Activated CD8-positive, alpha-beta T cell treated with anti-CD3 and anti-CD28 coated beads, Interleukin-2, amount 10 ng/mL, durations not matched to agents 7 days and 5 days (primary cell): ENCODE measurements around the gene WASHC4. TPM values are rescaled to one million over a fixed set of nuclear protein-coding genes. Genes with fewer than 3 reads are reported as not detected.
"Not testable (repeated sequence)": the region's sequence is repeated elsewhere in the genome, so short reads cannot be mapped to it uniquely, and the experiment has no call there.

Experiments used
- ATAC-seq: fragments of 150-1000 bp; cut with Tn5 transposase; one replicate; pipeline ENCODE4 v1.10.0; 2021; ENCODE audit warnings: moderate library complexity
- CTCF ChIA-PET: fragments of 350-600 bp; sonication (Branson Sonifier 250); formaldehyde crosslinking; loops from one replicate; lab custom pipeline; 2021; ENCODE audit warnings: antibody characterized with exemption; lab: Charles Lee
- POLR2A ChIA-PET: fragments of 350-600 bp; sonication (Branson Sonifier 250); formaldehyde crosslinking; loops from one replicate; lab custom pipeline; 2021; ENCODE audit warnings: antibody characterized with exemption; lab: Charles Lee
- DNase-seq: peaks from one replicate; pipeline ENCODE4 v3.0.0-alpha.2; 2020
- H3K27ac Mint-ChIP-seq: one replicate; pipeline ENCODE4 v1.8.0; 2021; ENCODE audit warnings: mild to moderate bottlenecking, mixed read lengths
- H3K27me3 Mint-ChIP-seq: one replicate; pipeline ENCODE4 v1.8.0; 2021; ENCODE audit warnings: low read depth, mixed read lengths
- H3K36me3 Mint-ChIP-seq: one replicate; pipeline ENCODE4 v1.8.0; 2021; ENCODE audit warnings: low read depth, mixed read lengths
- H3K4me1 Mint-ChIP-seq: one replicate; pipeline ENCODE4 v1.8.0; 2021; ENCODE audit warnings: low read depth, mixed read lengths
- H3K4me3 Mint-ChIP-seq: one replicate; pipeline ENCODE4 v1.8.0; 2021; ENCODE audit warnings: mild to moderate bottlenecking, mixed read lengths
- H3K9me3 Mint-ChIP-seq: one replicate; pipeline ENCODE4 v1.8.0; 2022; ENCODE audit warnings: mixed read lengths; ENCODE audit not compliant: insufficient read depth
- total RNA-seq, 2 experiments: library from RNA; stranded (reverse); gene quantifications; one replicate each; pipeline ENCODE4 v1.2.3, GENCODE V29; 2021

Gene WASHC4
- total RNA-seq, 2 experiments from 2014 or later, result 39.2 to 42.8 TPM

- ATAC-seq (no peak), DNase-seq (no peak)
- ChIA-PET CTCF (no interaction called here), POLR2A (interaction anchor here (0.7 kb wide), 1 partner anchor 36 kb away, joined by 3 read pairs; no protein-coding TSS in a partner anchor)
- no peaks in the 10 kb centered on the region for H3K9me3 Mint-ChIP-seq
- peaks cover 39% of the 10 kb centered on the region for H3K36me3 Mint-ChIP-seq
- H3K27ac Mint-ChIP-seq, result no peak overlapping the region
- H3K27me3 Mint-ChIP-seq, result no peaks in the 10 kb centered on the region
- H3K4me1 Mint-ChIP-seq, result peaks cover 4% of the 10 kb centered on the region
- no peak overlapping the region for H3K4me3 Mint-ChIP-seq
Measured at GRCh38 chr12:105171691-105172436, 64.3 kb downstream of the WASHC4 start.

DNA sequence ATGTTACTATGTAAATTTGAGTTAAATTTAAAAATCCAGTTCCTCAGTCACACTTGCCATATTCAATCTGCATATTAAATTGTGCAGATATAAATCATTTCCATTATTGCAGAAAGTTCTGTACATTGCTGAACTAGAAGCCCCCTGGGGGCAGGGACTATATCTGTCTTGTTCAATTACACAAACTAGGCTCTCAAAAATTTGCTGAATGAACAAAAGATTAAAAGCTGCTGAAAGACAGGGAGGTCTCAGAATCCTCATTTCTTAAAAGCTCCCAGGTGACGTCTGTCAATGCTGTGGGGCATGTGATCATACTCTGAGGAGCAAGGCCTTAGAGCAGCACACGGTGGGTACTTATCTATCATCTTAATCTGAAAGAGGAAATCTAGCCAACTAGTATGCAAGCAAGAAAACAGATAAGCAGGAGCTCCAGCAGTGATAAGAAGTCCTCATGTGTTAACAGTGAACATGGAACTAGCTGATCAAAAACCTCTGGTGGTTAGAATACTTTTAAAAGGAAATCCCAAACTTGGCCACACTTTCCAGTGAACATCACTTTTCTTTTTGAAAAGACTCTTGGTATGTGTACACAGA lies 68.0 kb downstream of the WASHC4 start:
- no peak overlapping the region for H3K27ac Mint-ChIP-seq

GRCh38 chr12:105177208-105177607 lies 69.7 kb downstream of the WASHC4 start:
- Mint-ChIP-seq H3K27ac (no peak overlapping the region), H3K36me3 (peaks cover 61% of the 10 kb centered on the region)
- no peak for DNase-seq

More for the DNA sequence above, 68.0 kb downstream of the WASHC4 start:
- Mint-ChIP-seq H3K27me3 (no peaks in the 10 kb centered on the region), H3K9me3 (no peaks in the 10 kb centered on the region), H3K4me1 (peaks cover 4% of the 10 kb centered on the region), H3K36me3 (peaks cover 47% of the 10 kb centered on the region), H3K4me3 (no peak overlapping the region)
- no peak for ATAC-seq
- DNase-seq, result no peak
- POLR2A ChIA-PET, result no interaction called here
- CTCF ChIA-PET, result interaction anchor here (0.8 to 1.2 kb wide), 3 partner anchors 11 to 16 kb away, joined by 3 read pairs; no protein-coding TSS in a partner anchor

DNA sequence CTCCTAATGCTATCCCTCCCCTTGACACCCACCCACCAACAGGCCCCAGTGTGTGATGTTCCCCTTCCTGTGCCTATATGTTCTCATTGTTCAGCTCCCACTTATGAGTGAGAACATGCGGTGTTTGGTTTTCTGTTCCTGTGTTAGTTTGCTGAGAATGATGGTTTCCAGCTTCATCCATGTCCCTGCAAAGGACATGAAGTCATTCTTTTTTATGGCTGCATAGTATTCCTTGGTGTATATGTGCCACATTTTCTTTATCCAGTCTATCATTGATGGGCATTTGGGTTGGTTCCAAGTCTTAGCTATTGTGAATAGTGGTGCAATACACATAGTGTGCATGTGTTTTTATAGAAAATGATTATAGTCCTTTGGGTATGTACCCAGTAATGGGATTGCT lies 71.6 kb downstream of the WASHC4 start:
- H3K4me3 Mint-ChIP-seq, ATAC-seq, H3K4me1 Mint-ChIP-seq, H3K27me3 Mint-ChIP-seq, POLR2A ChIA-PET, DNase-seq, CTCF ChIA-PET, H3K27ac Mint-ChIP-seq, H3K9me3 Mint-ChIP-seq: not testable (repeated sequence)
- peaks cover 77% of the 10 kb centered on the region for H3K36me3 Mint-ChIP-seq

More at GRCh38 chr12:105177208-105177607, 69.7 kb downstream of the WASHC4 start:
- Mint-ChIP-seq H3K9me3 (no peaks in the 10 kb centered on the region), H3K4me3 (no peak overlapping the region), H3K4me1 (peaks cover 4% of the 10 kb centered on the region), H3K27me3 (no peaks in the 10 kb centered on the region)
- CTCF ChIA-PET, result no interaction called here
- ATAC-seq, result no peak
- POLR2A ChIA-PET, result no interaction called here

DNA sequence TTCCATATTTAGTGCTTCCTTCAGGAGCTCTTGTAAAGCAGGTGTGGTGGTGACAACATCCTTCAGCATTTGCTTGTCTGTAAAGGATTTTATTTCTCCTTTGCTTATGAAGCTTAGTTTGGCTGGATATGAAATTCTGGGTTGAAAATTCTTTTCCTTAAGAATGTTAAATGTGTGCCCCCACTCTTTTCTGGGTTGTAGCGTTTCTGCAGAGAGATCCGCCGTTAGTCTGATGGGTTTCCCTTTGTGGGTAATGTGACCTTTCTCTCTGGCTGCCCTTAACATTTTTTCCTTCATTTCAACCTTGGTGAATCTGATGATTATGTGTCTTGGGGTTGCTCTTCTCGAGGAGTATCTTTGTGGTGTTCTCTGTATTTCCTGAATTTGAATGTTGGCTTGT lies 75.9 kb downstream of the WASHC4 start:
- CTCF ChIA-PET, H3K9me3 Mint-ChIP-seq, H3K27me3 Mint-ChIP-seq, H3K27ac Mint-ChIP-seq, POLR2A ChIA-PET, DNase-seq, ATAC-seq, H3K4me1 Mint-ChIP-seq, H3K4me3 Mint-ChIP-seq: not testable (repeated sequence)
- H3K36me3 Mint-ChIP-seq, result peaks cover 82% of the 10 kb centered on the region

DNA sequence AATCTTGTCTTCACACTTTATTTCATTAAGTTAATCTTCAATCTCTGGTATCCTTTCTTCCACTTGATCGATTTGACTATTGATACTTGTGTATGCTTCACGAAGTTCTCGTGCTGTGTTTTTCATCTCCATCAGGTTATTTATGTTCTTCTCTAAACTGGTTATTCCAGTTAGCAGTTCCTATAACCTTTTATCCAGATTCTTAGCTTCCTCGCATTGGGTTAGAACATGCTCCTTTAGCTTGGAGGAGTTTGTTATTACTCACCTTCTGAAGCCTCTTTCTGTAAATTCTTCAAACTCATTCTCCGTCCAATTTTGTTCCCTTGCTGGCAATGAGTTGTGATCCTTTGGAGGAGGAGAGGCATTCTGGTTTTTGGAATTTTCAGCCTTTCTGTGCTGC lies 76.4 kb downstream of the WASHC4 start:
- not testable (repeated sequence) for H3K4me3 Mint-ChIP-seq

DNA sequence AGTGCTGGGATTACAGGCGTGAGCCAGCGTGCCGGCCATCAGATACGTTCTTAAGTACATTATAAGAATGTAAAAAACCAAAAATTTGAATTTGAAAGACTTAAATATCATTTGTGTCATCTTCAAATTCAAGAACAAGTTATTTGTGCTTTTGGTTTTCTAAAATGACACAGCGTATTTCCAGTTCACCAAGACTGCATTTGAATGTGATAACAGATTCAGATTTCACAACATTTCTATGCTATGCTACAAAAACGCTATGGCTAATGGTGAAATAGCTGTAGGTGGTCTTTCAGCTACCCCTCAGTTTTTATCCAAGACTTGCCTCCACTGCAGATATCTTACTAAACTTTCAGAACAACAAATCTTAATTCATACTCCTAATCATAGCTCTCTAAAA lies 81.8 kb downstream of the WASHC4 start:
- no peak overlapping the region for H3K27ac Mint-ChIP-seq

More for the DNA sequence above, 76.4 kb downstream of the WASHC4 start:
- H3K27ac Mint-ChIP-seq, H3K9me3 Mint-ChIP-seq, ATAC-seq, DNase-seq, POLR2A ChIA-PET, CTCF ChIA-PET, H3K27me3 Mint-ChIP-seq, H3K4me1 Mint-ChIP-seq: not testable (repeated sequence)
- H3K36me3 Mint-ChIP-seq, result peaks cover 82% of the 10 kb centered on the region

GRCh38 chr12:105190530-105190929 lies 83.0 kb downstream of the WASHC4 start:
- DNase-seq (no peak), ATAC-seq (no peak)
- Mint-ChIP-seq H3K27ac (peak overlapping the region; percentile 18), H3K27me3 (no peaks in the 10 kb centered on the region), H3K4me3 (no peak overlapping the region), H3K9me3 (no peaks in the 10 kb centered on the region), H3K4me1 (no peaks in the 10 kb centered on the region), H3K36me3 (peaks cover 49% of the 10 kb centered on the region)
- CTCF ChIA-PET, result no interaction called here
- POLR2A ChIA-PET, result no interaction called here

More for the DNA sequence above, 81.8 kb downstream of the WASHC4 start:
- no peaks in the 10 kb centered on the region for H3K4me1 Mint-ChIP-seq
- no peaks in the 10 kb centered on the region for H3K27me3 Mint-ChIP-seq
- H3K36me3 Mint-ChIP-seq, result peaks cover 57% of the 10 kb centered on the region
- ChIA-PET POLR2A (no interaction called here), CTCF (no interaction called here)
- no peak for DNase-seq
- H3K4me3 Mint-ChIP-seq, result no peak overlapping the region
- no peaks in the 10 kb centered on the region for H3K9me3 Mint-ChIP-seq
- ATAC-seq, result no peak

DNA sequence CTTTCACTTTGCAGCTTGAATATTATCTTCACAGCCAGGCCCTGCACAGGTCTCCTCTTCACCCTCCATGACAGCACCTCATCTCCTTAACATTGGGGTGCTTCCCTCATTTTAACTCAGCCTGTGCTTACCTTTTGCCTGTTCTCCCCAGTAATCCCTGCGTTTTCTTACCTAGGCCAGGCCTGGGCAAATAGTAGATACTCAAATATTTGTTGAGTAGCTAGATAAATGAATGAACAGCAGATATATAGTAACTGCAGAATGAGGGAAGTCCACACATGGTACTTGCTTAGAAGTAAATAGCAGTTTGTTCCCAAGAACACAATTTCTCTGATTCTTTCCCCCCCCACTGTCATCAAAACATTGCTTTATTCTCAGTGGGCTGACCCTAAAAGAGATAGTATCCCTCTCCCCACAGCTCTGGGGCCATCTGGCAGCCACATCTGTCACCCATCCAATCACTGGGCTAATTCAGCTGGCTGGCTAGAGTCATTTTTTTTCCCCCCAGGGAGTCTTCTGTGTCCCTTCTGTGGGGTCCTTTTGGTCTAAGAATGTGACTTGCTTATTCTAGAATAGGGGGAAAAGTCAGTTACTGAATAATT lies 85.2 kb downstream of the WASHC4 start:
- ATAC-seq (no peak), DNase-seq (no peak)
- H3K36me3 Mint-ChIP-seq, result peaks cover 49% of the 10 kb centered on the region
- no peaks in the 10 kb centered on the region for H3K9me3 Mint-ChIP-seq
- POLR2A ChIA-PET, result no interaction called here
- CTCF ChIA-PET, result no interaction called here
- no peak overlapping the region for H3K4me3 Mint-ChIP-seq
- H3K4me1 Mint-ChIP-seq, result no peaks in the 10 kb centered on the region
- no peak overlapping the region for H3K27ac Mint-ChIP-seq
- H3K27me3 Mint-ChIP-seq, result no peaks in the 10 kb centered on the region

GRCh38 chr12:105194947-105195346 lies 87.4 kb downstream of the WASHC4 start:
- POLR2A ChIA-PET, result no interaction called here
- CTCF ChIA-PET, result no interaction called here
- ATAC-seq (no peak), DNase-seq (no peak)
- Mint-ChIP-seq H3K4me3 (no peak overlapping the region), H3K27me3 (no peaks in the 10 kb centered on the region), H3K4me1 (no peaks in the 10 kb centered on the region), H3K9me3 (no peaks in the 10 kb centered on the region), H3K36me3 (peaks cover 36% of the 10 kb centered on the region), H3K27ac (no peak overlapping the region)

GRCh38 chr12:105196090-105196489 lies 88.6 kb downstream of the WASHC4 start:
- Mint-ChIP-seq H3K4me3 (no peak overlapping the region), H3K27ac (no peak overlapping the region), H3K36me3 (peaks cover 26% of the 10 kb centered on the region), H3K9me3 (no peaks in the 10 kb centered on the region), H3K4me1 (no peaks in the 10 kb centered on the region), H3K27me3 (no peaks in the 10 kb centered on the region)
- POLR2A ChIA-PET, result no interaction called here
- ATAC-seq (no peak), DNase-seq (no peak)
- CTCF ChIA-PET, result no interaction called here

DNA sequence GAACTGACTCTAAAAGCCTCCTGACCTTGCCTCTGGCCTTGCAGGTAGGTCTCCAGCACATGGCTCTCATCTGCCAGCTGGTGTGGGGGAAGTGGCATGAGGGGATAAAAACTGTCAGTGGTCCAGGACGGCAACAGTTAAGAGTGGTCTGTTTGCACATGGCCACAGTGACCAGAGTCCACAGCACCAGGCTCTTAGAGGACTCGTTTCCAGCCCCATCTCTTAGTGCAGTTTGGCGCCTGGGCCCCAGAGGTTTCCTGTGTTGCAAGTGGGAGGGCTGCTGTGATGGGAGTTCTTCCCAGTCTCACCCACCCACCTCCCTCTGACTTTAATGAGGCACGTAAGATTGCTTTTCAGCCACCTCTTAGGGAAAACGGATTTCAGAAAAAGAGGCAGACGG lies 91.4 kb downstream of the WASHC4 start:
- no peaks in the 10 kb centered on the region for H3K4me1 Mint-ChIP-seq
- H3K27ac Mint-ChIP-seq, result peak overlapping the region; percentile 69
- ChIA-PET CTCF (no interaction called here), POLR2A (no interaction called here)
- no peaks in the 10 kb centered on the region for H3K9me3 Mint-ChIP-seq
- H3K36me3 Mint-ChIP-seq, result peaks cover 20% of the 10 kb centered on the region
- ATAC-seq (no peak), DNase-seq (no peak)
- no peaks in the 10 kb centered on the region for H3K27me3 Mint-ChIP-seq
- no peak overlapping the region for H3K4me3 Mint-ChIP-seq
